HL-60/S4 (cell line): ENCODE results near the gene CACNA1C.

Experiments
- in situ Hi-C: fragments of 300-500 bp; cut with MboI; formaldehyde crosslinking; loops from 2 replicates; pipeline ENCODE4 v1.14.3; 2022; ENCODE audit warnings: low sequenced_read_pairs

CACNA1C gene

GRCh38 chr12:2287589-2287988 lies 234.8 kb downstream of the CACNA1C start:
- in situ Hi-C loops: loop anchor here (10.0 kb wide), 1 partner anchor 297 kb away; no protein-coding TSS in a partner anchor

GRCh38 chr12:2288001-2288400 lies 235.2 kb downstream of the CACNA1C start:
- in situ Hi-C loops: loop anchor here (10.0 kb wide), 1 partner anchor 297 kb away; no protein-coding TSS in a partner anchor

GRCh38 chr12:2288471-2288870 lies 235.7 kb downstream of the CACNA1C start:
- in situ Hi-C loops: loop anchor here (10.0 kb wide), 1 partner anchor 296 kb away; no protein-coding TSS in a partner anchor

GRCh38 chr12:2288875-2289274 lies 236.1 kb downstream of the CACNA1C start:
- in situ Hi-C loops: loop anchor here (10.0 kb wide), 1 partner anchor 296 kb away; no protein-coding TSS in a partner anchor

DNA sequence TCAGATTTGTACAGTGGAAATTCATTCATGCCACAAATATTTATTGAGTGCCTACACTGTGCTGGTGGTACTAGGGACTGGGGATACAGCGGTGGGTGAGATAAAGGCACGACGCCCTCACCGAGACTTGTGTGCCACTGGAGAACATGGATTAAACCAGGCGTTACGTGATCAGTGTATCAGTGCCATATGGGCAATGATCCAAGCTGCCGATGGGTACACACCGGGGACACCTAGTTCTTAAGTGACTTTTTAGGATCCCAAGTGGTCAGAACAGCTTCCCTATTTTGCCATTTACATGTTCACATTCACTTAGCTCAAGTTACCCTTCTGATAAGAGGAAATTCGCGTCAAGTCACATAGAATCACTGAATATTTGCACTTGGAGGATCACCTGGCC lies 236.7 kb downstream of the CACNA1C start:
- in situ Hi-C loops: loop anchor here (10.0 kb wide), 1 partner anchor 295 kb away; no protein-coding TSS in a partner anchor

DNA sequence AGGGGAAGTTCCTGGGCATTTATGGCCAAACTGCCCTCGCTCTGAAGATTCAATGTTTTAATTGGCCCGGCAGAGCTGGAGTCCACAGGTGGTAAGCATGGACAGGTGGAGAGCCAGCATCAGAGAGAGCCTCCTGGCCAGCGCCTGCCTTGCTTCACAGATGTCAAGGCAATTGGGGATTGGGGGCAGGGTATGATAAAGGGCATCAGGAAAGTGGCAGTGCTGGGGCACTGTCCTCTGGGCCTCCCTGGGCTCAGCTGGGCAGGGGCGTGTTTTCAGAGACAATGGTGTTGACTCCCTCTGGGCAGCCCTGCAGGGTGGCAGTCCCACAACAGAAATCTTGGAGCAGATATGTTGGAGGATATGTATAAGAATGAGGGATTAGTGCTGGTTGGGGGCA lies 237.3 kb downstream of the CACNA1C start:
- in situ Hi-C loops: no loop called here

- in situ Hi-C loops: no loop called here
Measured at GRCh38 chr12:2290516-2291065, 237.8 kb downstream of the CACNA1C start.

GRCh38 chr12:2291182-2291832 lies 238.5 kb downstream of the CACNA1C start:
- in situ Hi-C loops: no loop called here

- in situ Hi-C loops: no loop called here
Measured at GRCh38 chr12:2291947-2292346, 239.2 kb downstream of the CACNA1C start.

DNA sequence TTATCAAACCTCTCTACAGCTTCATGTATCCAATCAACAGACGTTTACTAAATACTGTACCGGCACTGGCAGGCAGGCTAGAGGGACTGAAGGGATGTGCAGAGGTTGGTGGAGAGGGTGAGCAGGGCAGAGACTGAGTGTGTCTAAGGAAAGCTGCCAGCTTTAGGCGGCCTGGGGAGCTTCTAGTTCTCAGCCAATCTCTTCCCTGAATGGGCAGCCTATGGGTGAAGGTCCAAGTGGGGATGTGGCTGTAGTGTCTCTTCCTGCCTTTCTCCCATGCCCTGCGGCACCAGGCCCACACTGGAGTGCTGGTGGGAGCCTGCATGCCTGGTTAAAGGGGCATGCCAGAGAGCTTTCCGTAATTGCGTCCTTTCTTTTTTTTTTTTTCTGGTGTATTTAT lies 239.8 kb downstream of the CACNA1C start:
- in situ Hi-C loops: no loop called here

- in situ Hi-C loops: no loop called here
Measured at GRCh38 chr12:2294651-2295475, 242.1 kb downstream of the CACNA1C start.

GRCh38 chr12:2295941-2296461 lies 243.2 kb downstream of the CACNA1C start:
- in situ Hi-C loops: no loop called here

- in situ Hi-C loops: no loop called here
Measured at GRCh38 chr12:2297004-2297403, 244.2 kb downstream of the CACNA1C start.

GRCh38 chr12:2297658-2298057 lies 244.9 kb downstream of the CACNA1C start:
- in situ Hi-C loops: no loop called here

DNA sequence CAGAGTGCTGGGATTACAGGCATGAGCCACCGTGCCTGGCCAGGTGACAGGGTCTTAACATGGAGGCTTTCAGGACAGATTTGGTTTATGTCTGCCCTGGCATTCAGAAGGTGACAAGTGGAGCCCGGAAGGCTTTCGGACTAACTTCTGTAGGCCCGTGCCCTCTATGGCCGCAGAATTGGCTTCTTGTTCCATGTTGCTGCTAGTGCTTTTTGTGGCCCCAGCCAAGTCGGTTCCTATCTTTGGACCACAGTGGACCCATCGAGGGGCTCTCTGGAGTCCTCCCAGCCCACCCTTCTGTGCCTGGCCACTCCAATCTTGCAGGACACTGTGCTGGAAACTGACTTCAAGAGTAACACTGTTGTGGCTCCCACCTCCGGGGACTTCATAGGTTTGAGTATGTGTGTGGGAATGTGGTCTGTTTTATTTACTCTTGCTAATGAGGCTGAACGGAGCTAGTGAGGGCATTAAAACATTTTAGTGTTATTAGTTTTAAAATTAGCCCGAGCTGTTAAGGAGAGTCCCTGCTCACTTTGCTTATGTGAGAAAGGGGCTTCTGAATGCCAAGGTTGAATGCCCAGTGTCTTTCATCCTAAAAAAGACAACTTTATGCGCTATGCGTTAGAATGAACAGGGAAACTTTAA lies 245.9 kb downstream of the CACNA1C start:
- in situ Hi-C loops: no loop called here

- in situ Hi-C loops: no loop called here
Measured at GRCh38 chr12:2299206-2299605, 246.4 kb downstream of the CACNA1C start.

GRCh38 chr12:2300168-2300567 lies 247.4 kb downstream of the CACNA1C start:
- in situ Hi-C loops: no loop called here

- in situ Hi-C loops: no loop called here
Measured at GRCh38 chr12:2300886-2301285, 248.1 kb downstream of the CACNA1C start.

DNA sequence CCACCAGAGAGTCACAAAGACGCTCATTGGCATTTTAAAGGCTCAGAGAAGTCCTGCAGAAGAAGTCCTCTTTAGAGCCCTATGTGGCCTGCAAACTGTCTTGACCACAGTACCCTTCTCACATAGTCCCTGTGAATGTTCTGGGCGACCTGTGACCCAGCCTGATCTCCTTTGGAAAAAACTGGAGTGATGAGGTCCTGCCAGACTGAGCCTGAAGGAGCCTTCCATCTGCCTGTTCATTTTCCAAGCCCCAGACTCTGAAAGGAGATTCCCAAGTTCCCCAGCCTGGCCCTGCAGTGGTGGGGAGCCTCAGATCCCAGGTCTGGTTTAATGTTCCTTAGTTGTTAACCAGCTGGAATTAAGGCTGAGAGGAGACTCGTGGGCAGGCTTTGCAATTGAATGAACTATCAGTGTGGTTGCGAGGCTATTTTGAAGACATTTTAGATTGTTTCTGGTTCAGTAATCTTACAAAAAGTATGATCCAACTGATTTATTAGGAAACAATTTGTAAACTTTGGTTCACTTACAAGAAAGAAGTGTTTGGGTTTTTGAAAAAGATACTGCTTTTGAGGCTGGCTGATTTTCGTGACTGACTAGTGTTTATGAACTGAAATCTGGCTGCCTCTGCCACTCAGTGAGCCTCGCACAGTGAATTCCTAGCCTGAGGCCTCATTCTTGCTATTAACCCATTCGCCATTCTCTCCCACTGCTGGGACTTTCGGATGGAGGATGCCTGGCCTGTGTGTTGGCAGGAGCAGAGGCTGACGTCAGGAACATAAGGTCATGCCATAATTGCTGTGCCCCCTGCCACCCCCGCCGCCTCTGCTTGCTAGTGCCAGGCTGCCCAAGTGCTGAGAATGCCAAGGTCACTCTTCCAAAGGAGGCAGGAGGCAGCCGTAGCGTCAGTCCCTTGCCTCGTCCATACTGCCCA lies 249.0 kb downstream of the CACNA1C start:
- in situ Hi-C loops: no loop called here
